ENCODE data around the gene METTL26.

METTL26 gene

GRCh38 chr16:658679-659571 is 22.8 kb upstream of the METTL26 start:
- DNase-seq: no peak

GRCh38 chr16:657487-657886 is 21.4 kb upstream of the METTL26 start:
- DNase-seq: no peak

- DNase-seq: no peak
These were observed 17.9 kb upstream of the METTL26 start for GRCh38 chr16:654034-654433.

DNA sequence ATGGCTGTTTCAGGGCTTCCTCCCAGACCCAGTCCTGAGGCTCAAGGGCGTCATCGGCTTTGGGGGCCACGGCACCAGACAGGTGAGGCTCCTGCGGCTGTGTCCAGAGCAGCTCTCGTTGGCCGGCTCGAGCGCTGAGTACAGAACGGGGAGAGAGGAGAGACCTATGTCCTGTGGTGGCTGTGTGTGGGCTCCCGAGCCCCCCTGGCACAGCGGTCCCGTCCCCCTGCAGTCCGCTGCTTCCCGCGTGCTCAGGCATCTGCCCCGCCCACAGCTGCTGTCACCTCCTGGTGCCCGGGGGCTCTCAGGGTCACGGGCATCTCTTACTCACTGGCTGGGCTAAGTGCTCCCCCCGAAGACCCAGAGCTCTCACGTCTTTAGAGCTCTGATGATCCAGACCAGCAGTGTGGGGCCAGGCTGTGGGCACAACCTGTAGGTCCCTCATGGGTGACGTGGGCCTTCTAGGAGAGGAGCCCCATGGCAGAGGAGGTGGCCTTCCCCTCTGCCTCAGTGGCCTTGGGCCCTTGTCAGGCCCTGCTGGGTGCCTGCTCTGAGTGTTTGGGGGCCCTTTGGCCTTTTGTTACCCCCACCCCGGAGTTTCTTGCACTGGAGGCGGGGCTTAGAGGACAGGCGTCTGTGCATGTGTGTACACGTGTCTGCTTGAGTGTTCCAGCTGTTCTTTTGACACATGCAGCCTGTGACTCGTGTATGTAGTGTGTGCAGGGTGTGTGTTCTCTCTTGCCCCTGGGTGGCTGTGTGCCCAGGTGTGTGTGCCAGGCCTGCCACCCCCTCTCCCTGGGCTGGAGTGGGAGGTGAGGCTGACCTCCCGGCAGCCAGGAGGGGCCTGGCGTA is 16.6 kb upstream of the METTL26 start:
- no peak for DNase-seq

DNA sequence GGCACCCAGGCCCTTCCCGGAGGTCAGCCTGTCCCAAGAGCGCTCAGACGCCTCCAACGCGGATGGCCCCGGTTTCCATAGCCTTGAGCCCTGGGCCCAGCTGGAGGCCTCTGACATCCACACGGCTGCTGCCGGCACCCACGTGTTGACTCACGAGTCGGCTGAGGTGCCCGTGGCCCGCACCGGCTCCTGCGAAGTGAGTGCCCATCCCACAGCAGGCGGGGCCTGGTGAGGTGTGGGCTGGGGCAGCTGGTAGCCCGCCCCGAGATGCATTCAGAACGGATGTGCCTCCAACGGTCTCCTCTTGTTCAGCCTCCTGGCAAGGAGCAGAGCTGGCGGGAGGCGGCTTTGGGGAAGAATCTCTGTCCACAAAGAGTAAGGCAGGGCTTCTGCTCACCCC is 15.7 kb upstream of the METTL26 start:
- no peak for DNase-seq

- peak; percentile 21 for DNase-seq
These were observed 13.5 kb upstream of the METTL26 start for GRCh38 chr16:649631-650030.

GRCh38 chr16:648781-649589 is 12.9 kb upstream of the METTL26 start, which contains the start of gene WDR90:
TSS of gene WDR90 (plus strand) at chr16:649365. CDS start at chr16:649417, 52 bp downstream.
- DNase-seq: peak; percentile 96

DNA sequence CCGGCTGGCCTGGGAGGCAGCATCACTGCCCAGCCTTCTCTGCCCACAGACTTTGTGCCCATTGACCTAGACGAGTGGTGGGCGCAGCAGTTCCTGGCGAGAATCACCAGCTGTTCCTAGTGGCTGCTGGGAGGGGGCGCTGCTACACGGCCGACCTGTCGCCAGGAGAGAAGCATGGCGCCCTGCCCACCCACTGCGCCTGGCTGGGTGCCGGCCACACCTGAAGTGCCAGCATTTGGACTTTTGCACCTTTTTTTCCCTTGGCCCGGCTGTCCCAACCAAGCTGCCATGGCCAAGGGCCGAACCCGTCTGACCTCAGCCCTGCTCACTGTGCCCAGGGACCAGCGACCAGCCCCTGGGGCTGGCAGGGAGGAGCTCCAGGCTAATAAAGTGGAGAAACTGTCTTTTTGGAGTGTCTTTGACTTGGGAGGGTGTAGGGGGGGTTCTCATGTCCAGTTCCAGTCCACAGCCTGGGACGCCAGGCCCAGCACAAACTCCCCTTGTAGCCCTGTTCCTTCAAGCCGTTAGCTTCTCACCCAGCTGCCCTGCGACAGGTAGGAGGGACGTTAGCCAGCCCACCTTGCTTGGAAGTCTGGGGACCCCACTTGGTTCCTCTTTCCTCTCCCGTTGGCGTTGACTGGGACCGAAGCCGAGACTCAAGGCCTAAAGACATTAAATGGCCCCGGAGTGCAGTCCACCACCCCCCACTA is 12.1 kb upstream of the METTL26 start:
- peak; percentile 40 for DNase-seq

DNA sequence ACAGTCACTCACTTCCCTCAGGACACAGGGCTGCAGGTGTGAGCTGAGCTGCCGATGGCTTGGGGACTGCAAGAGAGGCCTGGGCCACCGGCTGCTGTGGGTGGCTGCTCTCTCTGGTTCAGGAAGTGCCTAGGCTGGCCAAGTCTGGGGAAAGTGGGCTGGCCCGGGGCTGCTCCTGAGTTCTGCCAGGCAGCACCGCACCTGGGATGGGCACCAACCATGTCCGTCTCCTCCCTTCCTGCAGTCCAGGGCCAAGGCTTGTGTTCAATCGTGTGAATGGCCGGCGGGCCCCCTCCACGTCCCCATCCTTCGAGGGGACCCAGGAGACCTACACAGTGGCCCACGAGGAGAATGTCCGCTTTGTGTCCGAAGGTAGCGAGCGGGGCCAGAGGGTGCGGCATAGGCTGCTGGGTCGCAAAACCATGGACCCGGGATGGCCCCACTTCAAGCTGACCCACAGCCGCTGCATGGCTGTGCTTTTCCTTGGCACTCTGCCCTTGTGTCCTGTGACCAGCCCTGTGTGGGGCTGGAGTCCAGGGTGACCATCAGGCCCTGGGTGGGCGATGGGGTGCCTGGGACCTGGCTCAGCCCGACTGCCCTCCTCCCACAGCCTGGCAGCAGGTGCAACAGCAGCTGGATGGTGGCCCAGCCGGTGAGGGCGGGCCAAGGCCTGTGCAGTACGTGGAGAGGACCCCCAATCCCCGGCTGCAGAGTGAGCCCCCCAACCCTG is 11.2 kb upstream of the METTL26 start:
- no peak for DNase-seq

GRCh38 chr16:646679-647172 is 10.6 kb upstream of the METTL26 start:
- DNase-seq: no peak

GRCh38 chr16:645852-646678 is 10.0 kb upstream of the METTL26 start:
- DNase-seq: no peak

DNA sequence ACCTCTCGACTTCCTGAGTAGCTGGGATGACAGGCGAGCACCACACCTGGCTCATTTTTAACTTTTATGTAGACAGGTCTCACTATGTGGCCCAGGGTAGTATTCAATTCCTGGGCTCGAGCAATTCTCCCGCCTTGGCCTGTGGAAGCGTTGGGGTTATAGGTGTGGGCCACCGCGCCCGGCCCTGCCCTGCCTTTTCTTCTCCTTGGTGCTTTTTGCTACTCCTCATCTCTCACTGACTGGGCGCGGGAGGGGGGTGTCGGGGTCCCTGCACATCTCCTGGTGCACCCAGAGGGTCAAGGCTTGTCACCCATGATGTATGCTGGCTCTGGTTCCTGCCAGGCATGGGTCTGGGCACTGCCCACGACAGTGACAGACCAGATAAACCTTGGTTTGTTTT is 8.5 kb upstream of the METTL26 start:
- DNase-seq: no peak

- DNase-seq: no peak
These were observed 6.9 kb upstream of the METTL26 start for GRCh38 chr16:643050-643368.

DNA sequence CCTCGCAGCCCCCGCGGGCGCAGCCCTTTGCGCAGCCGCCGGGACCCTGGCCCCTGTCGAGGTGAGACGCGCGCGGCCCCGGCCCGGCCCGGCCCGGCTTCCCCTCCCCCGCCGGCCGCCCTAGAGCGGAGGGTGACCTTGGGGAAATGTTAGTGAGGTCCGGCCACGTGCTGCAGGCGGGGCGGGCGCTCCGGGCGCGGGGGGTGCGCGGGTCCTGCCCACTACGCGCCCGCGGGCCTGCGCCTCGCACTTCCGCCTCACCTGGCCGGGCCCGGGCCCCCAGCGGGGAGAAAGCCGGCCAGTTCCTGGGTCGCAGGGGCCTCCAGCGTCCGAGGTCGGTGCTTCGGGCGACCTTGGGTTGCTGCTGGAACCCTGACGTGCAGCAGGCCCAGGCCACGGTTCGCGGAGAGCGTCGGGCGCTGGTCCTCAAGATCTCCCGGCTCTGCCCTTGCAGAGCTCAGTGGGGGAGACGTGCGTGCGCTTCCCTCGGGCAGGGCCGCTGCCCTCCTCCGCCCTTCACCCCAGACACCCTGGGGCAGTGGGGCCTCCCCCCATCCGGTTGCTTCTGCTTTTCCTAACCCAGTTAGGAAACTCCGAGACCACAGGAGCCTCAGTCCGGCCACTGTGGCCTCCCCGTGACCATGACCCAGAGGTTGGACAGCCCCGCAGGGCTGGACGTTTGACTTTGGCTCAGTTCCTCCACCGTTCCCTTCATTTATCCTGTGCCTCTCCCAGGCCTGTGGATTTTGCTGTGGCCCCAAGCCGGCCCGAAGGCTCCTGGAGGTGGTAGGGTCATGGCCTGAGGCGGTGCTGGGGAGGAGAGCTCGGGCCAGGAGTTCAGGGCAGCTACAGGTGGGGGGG is 6.3 kb upstream of the METTL26 start:
- DNase-seq: peak; percentile 96

DNA sequence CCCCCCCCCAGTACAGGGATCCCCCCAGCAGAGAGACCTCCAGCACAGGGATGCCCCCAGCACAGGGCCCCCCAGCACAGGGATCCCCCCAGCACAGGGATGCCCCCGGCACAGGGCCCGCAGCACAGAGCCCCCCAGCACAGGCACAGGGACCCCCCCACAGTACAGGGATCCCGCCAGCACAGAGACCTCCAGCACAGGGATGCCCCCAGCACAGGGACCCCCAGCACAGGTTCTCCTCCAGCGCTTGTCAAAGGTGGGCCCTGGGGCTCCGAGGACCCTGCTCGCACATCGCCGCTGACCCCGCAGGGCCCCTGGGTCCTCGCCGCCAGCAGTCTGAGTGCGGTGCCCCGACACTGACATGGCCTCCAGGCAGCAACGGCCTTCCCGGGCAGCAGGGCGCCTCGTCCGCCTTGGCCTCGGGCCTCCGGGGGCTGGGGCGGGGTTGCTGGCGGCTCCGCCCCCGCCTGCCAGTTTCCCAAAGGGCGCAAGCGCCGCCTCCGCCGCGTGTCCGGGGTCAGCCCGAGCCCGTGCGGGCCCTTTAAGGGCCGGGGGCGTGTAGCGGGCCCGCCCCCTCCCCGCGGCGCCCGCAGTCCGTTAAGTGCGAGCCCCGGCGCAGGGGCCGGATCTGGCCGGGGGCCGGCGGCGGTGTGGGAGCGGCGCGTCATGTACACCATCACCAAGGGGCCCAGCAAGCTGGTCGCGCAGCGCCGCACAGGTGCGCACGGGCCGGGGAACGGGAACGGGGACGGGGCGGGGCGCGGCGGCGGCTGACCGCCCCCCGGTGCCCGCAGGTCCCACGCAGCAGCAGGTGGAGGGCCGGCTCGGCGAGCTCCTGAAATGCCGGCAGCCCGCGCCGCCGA is 5.5 kb upstream of the METTL26 start, which contains the start of gene MCRIP2:
Gene MCRIP2, plus strand, starts transcription at position 503 of the 863 bp plus-strand sequence. Its CDS starts 164 bp downstream, at position 667.
- peak; percentile 92 for DNase-seq

DNA sequence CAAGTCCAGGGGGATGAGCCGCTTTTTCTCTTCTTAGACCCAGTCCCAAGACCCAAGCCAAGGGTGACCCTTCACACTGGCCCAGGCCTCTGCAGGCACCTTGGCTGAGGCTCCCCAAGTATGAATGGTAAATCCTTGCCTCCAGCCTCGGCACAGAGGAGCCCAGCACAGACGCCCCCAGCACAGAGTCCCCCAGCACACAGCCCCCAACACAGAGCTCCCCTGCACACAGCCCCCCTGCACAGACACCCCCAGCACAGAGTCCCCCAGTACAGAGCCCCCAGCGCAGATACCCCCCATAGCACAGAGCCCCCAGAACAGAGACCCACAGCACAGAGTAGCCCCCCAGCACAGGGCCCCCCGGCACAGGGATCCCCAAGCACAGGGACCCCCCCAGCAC is 4.5 kb upstream of the METTL26 start:
- DNase-seq: no peak

- DNase-seq: no peak
These were observed 2.7 kb upstream of the METTL26 start for GRCh38 chr16:638836-639235.

- DNase-seq: no peak
These were observed 2.0 kb upstream of the METTL26 start for GRCh38 chr16:638034-638543.
